Jurkat, Clone E6-1 (cell line): ENCODE results near the gene PLAC9.

ENCODE experiments used
- DNase-seq: peaks from one replicate; pipeline ENCODE4 v3.0.0-alpha.2; 2011; ENCODE audit warnings: low read depth, low spot score
- H3K4me3 ChIP-seq: 2 replicates; pipeline ENCODE4 v1.5.1; 2011; ENCODE audit warnings: mild to moderate bottlenecking, low read length, control low read depth, moderate library complexity

The PLAC9 gene

DNA sequence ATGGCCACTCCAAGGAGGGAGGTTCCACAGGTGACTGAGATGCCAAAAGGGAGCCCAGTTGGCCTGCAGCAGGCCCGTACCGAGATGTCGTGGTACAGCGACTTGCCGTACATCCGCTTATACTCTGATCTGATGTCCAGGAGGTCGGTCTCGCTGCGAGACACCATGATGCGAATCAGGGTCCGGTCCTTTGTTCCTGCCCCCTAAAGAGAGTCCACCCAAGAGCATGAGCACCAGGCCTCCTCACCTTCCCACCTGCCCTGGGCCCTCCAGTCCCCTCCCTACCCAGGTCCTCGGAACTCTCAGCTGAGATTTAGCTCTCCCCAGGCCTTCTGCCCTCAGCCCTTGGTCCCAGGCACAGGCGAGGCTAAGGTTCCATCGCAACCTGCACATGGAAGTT lies 25.0 kb downstream of the PLAC9 start:
- no peak for DNase-seq
- H3K4me3 ChIP-seq: no peak overlapping the region

DNA sequence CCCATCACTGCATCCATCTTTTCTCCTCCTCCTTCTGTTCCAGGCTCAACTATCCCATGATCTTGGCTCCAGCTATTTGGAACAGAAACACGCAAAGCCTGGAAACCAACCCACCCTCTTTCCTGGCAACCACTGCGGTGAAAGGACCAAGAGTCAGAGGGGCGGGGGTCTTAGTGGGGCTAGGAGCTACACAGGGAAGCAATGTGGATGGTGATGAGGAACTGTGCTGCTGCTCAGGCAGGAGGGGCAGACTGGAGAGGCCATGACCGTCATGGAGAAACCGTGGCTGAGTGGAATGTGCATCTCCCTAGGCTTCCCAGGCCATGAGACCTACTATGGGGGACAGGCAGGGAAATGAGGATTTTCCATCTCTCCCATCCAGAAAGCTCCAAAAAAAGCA lies 25.6 kb downstream of the PLAC9 start:
- H3K4me3 ChIP-seq: no peak overlapping the region
- no peak for DNase-seq

DNA sequence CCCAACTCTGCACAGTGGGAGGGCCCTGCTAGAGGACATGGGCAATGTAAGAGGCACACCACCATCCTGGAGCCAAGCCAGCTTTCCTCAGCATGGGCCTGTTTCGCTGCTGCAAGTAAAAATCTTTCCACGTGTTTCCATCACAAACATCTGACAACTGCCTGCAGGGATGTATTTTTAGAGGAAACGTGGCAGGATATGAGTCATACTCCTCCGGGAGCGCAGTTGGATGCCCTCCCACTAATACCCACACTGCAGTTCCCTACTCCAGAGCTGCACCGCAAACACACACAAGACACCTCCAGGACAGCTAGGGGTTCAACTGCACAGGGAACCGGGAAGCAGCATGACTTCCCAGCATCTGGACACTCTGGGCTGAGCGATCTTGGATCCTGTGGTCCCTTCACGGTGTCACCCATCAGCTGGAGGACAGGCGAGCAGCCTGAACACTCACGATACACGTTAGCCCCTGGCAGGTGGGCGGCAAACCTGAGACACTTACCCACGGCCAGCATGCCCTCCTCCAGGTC lies 26.1 kb downstream of the PLAC9 start:
- H3K4me3 ChIP-seq: no peak overlapping the region
- no peak for DNase-seq

DNA sequence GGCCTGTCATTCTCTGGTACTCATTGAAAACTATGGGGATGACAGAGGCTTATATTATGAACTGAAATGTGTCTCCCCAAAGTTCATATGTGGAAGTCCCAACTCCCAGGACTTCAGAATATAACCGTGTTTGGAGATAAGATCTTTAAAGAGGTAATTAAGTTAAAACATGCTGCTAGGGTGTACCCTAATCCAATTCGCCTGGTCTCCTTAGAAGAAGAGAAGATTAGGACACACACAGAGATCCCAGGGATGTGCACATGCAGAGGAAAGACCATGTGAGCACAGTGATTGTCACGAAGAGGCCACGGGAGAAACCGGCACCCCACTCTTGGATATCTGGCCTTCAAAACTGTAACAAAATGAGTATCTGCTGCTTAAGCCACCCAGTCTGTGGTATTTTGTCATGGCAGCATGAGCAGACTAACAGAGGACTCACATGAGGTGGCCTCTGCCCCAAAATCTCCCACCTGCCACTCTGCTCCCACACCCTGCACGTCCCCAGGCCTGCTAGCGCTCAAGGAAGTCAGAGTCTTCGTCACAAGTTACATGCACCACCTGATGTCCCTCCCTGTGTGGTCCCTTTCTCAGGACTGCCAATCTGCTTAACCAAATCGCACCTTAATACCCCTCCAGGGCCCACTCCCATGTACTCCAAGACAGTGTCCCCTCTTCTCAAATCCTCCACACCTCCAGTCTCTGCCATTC lies 26.8 kb downstream of the PLAC9 start:
- no peak for DNase-seq
- no peak overlapping the region for H3K4me3 ChIP-seq

DNA sequence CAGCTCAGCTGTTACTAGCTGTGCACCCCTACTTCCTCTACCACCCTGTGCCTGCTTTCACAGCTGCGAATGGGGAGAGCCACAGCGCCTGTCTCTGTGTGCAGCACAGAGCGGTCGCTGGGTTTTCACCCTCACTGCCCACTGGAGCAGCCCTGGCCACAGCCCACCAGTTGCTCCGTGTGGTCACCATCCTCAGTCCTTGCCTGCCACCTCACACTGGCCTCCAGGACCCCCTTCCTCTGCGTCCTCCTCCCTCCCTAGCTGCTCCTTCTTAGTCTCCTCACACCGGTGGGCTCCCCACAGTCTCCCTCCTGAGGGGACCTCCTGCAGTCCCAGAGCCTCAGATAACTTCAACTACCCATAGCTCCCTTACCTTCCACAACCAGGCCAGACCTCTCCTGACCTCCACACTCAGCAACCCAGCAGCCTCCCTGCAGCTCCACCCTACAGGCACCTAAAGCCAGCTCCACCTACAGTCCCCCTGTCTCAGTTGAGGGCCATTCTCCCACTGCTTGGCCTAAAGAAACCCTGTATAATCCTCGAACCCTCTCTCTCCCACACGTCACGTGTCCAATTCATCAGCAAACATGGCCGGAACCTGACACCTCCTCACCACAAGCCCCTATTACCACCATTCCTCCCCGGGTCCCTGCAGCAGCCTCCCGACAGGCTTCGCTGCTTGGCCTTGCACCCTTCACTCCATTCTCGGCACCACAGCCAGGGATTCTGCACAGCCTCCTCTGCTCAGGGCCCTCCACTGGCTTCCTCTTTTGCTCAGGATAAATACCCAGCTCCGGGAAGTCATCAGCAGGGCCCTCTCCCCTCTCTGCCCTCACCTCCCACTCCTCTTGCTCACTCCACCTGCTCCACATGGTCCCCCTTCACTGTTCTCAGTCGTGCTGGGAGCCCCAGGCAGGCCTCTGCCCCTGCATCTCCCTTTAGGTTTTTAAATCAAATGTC lies 28.1 kb downstream of the PLAC9 start:
- no peak overlapping the region for H3K4me3 ChIP-seq
- no peak for DNase-seq

DNA sequence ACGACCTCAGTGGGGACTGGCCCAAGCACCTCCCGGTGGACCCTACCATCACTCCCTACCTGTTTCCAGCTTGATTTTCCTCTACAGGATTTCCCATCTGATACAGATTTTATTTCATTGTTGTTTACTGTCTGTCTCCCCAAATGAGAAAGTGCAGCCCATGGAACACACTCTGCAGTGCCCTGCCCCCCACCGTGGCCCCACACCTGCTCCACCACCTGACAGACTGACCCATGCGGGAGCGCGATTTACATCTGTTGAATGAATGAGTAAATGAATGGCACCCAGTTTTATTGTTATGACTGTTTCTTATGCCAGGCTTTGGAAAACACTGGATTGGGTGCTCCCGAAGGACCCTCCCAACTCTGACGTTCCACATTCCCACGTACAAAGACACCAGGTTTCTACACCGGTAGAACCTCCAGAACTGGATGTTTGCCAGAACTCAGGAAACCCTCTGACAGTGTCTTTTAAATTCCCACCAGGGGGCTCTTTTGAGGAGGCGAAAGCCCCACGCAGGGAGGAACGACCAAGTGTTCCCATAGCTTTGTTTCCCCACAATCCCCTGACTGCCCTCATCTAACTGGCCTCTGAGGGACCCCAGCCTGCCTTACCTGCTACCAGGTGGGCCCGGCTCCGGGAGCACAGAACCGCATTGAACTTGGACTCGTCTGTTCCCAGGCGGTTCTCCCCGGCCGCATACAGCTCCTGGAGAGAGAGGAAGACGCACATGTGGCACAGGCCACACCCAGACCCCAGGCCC lies 29.0 kb downstream of the PLAC9 start:
- no peak overlapping the region for H3K4me3 ChIP-seq
- DNase-seq: no peak

DNA sequence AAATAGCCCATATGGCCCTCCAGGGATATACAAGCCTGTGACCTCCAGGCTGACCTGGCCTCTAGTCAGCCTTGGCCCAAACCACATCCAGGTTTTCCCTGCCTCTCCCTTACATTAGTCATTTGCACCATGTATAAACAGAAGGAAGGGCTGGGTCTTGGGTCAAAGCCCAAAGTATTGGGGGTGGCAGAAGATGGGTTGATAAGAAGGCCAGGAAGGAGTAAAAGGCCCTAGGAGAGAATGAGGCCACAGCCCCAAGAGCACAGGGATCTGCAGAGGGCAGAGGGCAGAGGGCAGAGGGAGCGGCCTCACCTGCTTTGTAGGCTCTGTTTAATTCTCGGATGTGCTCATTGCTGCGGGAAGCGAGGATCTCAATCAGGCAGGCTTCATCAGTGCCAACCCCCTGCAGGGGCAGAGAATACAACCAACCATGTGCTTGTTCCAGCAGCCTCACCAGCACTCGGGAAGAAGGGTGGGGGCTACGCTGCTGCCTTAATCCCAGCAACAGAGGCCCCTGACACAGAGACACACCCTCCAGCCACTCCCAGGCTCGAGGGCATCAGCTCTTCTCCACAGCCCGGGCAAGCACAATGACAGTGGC lies 31.3 kb downstream of the PLAC9 start:
- H3K4me3 ChIP-seq: no peak overlapping the region
- no peak for DNase-seq

DNA sequence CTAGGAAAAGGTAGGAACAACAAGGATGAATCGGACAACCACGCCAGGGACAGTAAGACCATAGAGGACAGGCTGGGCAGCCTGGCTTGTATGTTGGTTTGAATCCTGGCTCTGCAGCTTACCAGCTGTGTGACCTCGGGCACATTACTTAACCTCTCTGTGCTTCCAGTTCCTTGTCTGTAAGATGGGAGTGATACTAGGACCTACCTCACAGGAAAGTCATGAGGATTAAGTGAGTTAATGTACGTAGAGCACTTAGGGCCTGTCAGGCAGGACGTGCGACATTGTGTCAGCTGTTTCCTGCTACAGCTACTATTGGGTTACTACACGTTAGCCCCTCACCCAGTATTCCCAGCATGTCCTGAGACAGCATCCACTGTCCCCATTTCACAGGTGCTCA lies 32.1 kb downstream of the PLAC9 start:
- DNase-seq: no peak
- no peak overlapping the region for H3K4me3 ChIP-seq

DNA sequence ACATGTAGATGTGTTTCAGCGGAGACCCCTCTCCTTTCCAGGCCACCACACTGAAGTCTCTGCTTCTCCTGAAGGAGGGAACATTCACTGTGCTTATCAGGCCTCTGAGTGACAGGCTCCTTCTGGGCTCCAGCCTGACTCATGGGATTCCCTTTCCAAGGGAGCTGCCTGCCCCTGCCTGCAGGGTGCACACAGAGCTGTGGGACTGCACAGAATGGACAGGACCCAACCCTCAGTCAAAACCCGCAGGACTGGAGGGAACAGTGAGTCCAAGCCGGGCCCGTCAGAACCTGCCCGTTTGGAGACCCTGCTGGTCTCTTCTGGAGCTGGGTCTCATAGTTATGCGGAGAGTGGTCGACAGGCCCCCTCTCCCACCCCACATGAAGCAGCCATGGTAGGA lies 32.6 kb downstream of the PLAC9 start:
- no peak overlapping the region for H3K4me3 ChIP-seq
- DNase-seq: no peak

DNA sequence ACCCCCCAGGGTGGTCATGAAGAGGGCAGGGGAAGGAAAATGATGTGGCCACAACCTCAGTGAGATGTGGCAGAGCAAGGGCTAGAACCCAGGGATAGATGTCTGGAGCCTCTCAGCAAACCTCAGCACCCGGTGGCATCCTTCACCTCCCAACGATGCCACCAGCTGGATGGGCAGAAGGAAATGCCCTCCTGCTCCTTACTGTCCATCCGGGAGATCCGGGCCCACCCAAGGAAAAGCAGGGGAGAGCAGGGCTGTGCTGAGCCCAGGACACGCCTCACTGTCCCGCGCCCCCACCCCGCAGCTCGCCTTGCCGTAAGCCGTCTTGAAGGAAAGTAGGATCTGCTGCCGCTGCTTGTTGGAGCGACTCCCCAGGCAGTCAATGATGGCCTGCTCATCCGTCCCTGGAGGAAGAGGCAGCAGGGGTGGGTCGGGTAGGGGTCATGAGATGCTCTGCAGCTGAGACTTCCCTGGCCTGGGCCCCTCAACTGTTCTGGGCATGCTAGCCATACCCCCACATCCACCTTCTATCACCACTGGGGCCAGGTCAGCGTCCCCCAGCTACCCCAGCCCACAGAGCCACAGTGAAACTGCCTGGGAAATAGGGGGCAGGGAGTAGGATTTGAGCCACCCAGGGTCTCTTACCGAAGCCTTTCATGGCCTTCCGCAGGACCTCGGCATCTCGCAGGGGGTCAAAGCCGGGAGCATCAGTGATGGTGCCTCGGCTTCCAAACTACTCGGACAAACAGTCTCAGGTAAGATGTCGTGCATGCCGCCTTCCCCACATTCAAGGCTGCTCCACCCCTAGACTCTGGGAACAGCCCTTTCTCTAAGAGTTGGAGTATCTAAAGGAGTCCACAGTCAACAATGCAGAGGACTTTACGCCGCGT lies 34.3 kb downstream of the PLAC9 start:
- no peak overlapping the region for H3K4me3 ChIP-seq
- no peak for DNase-seq

DNA sequence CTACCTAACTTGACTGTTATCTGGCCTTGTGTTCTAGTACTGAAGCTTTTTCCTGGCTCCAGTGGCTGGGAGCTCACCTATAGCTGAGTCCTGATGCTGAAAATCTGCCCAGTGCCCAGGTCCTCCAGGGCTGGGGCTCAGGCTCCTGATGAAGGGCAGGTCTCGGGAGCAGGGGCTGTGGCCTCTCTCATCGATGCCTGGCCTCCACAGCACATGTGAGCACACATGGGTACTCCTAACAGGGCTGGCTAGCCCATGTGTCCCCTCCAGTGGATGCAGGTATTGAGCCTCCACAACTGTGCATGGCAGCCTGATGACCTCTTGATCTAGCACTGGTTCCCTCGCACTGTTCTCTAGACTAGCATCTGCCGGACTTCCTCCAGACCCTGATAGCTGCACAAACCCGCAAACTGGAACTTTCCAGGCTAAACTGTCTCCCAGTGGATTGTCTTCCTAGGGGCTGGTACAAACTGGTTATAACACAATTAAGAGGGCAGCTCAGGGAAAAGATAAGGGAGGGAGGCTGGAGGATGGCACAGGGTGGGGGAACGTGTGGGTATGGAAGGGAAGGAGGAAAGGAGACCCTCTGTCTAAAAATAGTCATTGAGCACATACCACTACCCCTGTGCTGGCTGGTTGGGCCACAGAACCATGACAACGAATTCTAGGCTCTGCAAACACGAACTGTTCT lies 35.1 kb downstream of the PLAC9 start:
- DNase-seq: no peak
- H3K4me3 ChIP-seq: no peak overlapping the region

DNA sequence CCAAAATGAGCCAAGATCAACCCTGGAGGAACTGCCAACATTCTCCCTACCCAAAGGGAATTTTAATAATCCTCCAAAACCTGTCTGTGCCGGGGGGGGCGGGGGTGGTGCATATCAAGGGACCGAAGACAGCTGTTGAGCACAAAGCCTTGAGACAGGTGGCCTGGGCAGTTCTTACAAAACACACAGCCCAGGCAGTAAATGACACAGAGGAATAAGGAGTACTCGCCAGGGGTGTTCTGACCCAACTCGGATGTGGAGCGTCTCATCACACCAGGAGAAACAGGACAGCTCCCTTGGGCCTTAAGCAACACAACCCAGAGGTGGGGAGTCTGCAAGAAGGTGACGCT lies 35.6 kb downstream of the PLAC9 start:
- no peak for DNase-seq
- no peak overlapping the region for H3K4me3 ChIP-seq

DNA sequence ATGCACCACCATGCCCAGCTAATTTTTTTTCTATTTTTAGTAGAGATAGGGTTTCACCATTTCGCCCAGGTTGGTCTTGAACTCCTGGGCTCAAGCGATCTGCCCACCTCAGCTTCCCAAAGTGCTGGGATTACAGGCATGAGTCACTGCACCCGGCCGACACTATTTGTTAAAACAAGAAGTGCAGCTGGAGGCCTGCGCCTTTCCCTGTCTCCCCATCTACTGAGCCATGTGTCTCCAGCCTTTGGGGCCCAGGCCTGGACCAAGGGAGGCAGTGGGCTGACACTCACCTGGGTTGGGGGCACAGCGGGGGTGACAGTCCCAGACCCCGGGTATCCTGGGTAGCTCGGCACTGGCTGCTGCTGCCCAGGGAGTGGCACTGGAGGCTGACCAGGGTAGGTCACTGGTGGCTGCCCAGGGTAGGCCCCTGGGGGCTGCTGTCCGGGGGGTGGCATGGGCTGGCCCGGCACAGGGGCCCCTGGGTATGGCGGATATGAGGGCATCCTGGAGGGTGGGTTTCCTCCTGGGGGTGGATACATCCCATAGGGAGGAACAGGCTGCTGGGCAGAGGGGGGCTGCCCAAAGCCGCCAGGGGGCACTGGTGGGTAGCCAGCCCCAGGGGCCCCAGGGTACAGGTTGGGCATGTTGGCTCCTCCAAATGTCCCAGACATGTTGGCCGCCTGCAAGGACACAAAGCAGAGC lies 36.3 kb downstream of the PLAC9 start:
- H3K4me3 ChIP-seq: no peak overlapping the region
- no peak for DNase-seq

DNA sequence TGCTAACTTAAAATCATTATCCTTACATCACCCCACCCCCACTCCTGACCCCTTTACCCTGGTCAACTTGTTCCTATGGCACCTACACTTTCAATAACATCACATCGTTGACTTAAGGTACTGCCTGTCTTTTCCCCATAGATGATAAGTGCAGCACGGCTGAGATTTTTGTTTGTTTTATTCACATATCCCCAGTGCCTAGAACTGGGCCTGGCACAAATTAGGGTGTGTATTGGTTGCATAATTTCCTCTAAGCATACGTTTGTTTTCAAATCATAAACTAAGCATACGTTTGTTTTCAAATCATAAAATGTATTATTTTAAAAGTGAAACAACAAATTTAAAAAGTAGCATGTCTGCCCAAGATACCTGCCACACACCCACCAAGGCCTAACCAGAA lies 37.5 kb downstream of the PLAC9 start:
- no peak for DNase-seq
- no peak overlapping the region for H3K4me3 ChIP-seq

DNA sequence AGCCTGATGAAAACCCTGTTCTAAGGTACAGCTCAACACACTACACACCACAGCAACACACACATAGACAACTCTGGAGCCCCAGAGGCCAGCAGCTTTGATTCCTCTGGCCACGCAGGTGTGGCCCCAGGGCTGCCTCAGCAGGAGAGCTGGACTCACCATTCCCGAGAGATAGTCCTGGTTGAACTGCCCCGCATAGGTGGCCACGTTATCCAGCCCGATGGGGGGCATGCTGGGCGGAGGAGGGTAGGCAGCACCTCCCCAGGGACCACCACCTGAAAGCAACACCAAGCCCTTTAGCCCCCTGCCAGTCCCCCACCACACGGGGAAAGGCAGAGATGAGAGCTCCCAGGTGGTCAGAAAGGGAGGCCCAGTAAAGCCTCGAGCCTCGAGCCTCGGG lies 38.1 kb downstream of the PLAC9 start:
- DNase-seq: no peak
- H3K4me3 ChIP-seq: no peak overlapping the region

DNA sequence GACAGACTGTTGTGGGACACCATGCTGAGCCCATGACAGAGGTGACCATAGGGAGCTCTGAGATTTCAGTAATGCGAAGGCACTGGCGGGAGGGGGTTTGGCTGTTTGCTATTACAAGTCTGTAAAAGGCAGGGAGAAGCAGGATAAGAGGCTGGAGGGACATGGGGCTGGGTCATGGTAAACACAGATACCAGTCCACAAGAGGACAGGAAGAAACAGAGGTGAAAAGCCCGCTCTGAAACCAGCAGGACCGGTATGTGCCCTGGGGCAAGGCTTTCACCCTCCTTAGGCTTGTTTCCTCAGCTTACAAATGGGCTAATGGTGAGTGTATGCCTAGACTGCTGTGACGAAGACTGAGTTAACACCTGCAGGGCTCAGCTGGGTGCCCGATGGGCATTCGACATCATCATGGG lies 38.7 kb downstream of the PLAC9 start:
- no peak for DNase-seq
- no peak overlapping the region for H3K4me3 ChIP-seq

DNA sequence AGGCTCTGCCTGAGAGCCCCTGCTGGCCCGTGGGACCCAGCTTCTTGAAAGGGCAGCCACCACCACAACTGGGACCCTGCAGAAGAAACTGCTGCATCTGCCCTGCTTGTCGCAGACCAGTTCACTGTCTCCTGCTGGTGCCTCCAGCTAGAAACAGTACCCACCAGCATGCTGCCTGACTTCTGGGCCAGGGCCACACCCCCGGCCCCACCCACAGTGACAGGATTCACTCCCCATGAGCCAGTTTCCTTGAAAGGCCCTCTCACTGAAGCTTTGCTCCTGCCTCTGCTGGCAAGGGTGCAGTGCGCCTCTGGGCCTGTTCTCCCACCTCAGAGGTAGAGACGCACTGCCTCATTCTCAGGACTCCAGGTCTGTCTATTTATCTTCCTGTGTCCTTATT lies 40.4 kb downstream of the PLAC9 start:
- no peak for DNase-seq
- no peak overlapping the region for H3K4me3 ChIP-seq
